Activated CD8-positive, alpha-beta memory T cell treated with anti-CD3 and anti-CD28 coated beads, Interleukin-2, amount 50 U/mL, for 24 hours (primary cell): Measurements from ENCODE around the gene GLO1.
"Not testable (repeated sequence)": the region's sequence is repeated elsewhere in the genome, so short reads cannot be mapped to it uniquely, and the experiment has no call there.

Experiments
- DNase-seq: peaks from one replicate; pipeline ENCODE4 v3.0.0-alpha.2; 2020; ENCODE audit errors: extremely low read depth

Gene GLO1

DNA sequence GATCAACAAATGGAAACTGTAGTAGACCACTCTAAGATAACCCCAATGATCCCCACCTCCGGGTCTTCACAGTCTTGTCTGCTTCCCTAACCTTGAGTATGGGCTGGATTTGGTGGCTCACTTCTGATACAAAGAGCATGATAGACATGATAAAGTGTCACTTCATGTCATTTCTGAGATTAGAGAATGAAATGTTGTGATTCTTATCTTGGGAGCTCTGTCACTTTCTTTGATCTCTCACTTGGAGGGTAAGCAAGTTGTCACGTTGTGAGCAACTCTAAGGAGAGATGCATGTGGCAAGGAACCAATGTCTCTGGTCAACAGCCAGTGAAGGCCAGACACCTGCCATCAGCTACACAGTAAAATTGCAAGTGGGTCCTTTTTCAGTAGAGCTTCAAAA lies 3.0 kb upstream of the GLO1 start:
- DNase-seq = no peak

DNA sequence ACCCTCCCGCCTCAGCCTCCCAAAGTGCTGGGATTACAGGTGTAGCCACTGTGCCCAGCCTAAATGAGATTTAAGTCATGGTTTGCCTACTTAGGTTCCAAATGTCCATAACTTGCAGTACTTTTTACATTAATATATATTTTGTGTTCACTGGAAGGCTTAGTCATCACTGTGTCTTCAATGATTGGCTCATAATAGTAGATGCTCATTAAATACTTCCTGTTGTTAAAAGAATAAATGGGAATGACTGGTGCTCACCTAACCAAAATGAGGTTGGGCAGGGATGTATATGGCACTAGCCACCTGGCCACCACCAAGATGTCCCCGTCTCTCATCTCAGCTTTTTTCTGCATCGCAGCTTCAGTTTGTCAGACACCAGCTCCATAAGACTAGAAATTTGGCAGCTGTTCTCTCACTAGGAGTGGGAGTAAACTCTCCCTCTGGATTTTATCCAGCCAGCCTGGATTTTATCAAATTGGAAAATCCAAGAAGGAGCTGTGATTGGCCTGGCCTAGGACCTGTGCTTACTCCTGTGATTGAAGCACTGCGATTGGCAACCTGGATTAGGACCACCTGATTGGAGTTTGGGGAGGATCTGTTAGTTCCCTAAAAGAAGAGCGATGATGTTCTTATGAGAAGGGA lies 1.1 kb upstream of the GLO1 start:
- DNase-seq = no peak

DNA sequence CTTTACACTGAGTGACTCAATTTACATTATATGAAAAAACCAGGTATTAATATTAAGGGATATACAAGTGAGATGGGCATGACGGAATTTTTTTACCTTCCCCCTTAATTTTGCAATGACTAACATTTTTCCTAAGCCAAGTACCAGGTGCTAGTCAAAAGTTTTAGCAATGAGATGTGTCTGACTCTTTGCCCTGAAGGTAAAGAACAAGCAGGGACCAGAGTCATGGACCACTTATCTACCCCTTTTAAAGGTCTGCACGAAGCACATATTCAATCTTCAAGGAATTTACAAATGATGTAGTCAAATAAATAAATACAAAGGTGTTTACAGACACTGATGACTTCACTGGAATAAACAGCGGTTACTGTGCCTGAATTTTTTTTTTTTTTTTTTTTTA lies 1.4 kb downstream of the GLO1 start:
- no peak for DNase-seq

DNA sequence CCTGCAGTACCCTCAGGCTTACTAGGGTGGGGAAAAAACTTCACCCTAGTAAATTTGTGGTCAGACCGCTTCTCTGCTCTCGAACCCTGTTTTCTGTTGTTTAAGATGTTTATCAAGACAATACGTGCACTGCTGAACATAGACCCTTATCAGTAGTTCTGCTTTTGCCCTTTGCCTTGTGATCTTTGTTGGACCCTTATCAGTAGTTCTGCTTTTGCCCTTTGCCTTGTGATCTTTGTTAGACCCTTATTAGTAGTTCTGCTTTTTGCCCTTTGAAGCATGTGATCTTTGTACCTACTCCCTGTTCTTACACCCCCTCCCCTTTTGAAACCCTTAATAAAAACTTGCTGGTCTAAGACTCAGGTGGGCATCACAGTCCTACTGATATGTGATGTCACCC lies 3.2 kb downstream of the GLO1 start:
- DNase-seq = not testable (repeated sequence)

DNA sequence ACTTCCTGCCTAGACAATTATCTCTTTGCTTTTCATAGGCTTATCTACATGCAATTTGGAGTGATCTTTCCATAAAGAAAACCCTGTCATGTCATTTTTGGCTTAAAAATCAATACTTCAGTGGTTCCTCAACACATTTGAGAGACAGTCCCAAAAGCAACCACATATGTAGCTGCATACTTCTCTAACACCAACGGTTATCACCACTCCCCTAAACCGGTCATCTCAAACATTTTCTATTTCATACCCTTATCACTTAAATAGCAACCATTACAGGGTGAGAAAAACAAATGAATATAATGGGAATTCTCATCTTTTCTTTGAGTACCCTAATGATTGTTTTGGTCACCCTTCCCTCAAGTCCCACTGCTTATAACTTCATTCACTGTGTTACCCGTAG lies 5.1 kb downstream of the GLO1 start:
- DNase-seq = no peak

DNA sequence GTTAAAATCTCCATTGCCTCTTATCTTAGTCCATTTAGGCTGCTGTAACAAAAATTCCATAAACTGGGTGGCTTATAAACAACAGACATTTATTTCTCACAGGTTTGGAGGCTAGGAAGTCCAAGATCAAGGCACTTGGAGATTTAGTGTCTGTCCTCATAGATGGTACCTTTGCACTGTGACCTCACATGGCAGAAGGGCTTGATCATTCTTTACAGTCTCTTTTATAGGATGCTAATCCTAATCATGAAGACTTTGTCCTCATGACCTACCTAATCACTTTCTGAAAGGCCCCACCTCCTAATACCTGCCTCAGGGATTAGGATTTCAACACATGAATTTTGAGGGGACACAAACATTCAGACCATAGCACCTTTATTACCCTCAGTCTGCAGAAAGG lies 6.6 kb downstream of the GLO1 start:
- DNase-seq = no peak

DNA sequence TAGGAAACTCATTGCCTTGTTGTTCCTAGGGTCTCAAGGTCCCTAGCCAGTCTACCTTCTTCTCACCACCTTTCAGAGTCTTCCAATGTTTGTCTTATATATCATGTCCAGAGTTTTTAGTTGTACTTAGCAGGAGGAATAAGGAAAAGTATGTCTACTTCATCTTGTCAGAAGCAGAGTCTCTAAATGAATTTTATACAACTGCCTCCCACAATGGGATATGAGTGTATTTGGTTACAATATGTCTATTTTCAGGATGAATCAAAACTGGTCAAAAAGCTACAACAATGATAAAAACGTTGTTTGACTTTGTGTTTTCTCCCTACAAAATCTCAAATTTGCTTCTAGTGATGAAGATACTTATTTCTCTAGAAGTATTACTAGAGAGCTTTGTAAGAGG lies 7.0 kb downstream of the GLO1 start:
- no peak for DNase-seq

DNA sequence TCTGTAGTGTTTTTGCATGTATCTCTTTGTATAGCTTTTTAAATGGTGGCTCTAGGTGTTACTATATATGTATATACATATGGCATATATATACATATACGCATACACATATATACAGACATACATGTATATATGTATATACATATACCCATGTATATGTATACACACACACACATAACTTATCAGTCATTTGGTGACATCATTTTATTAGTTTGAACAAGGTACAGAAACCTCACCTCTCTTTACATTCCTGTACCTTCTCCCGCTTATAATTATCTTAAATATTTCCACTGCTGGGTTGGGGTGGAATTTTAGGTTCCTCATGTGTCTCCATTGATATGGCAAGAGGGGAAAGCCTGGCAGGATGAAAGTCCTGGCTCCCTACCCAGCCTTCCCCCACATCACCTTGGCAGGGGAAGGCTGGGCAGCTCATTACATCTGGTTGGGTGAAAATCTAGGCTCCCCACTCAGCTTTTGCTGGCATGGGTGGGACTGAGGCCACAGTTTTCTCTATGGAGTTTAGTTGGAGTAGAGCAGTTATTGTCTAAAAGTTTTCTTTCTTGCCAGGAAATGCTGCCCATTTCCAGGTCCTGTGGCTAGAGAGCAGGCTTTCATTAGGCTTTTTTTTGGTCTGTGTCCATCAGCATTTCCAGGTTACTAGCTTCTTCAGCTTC lies 7.6 kb downstream of the GLO1 start:
- no peak for DNase-seq

DNA sequence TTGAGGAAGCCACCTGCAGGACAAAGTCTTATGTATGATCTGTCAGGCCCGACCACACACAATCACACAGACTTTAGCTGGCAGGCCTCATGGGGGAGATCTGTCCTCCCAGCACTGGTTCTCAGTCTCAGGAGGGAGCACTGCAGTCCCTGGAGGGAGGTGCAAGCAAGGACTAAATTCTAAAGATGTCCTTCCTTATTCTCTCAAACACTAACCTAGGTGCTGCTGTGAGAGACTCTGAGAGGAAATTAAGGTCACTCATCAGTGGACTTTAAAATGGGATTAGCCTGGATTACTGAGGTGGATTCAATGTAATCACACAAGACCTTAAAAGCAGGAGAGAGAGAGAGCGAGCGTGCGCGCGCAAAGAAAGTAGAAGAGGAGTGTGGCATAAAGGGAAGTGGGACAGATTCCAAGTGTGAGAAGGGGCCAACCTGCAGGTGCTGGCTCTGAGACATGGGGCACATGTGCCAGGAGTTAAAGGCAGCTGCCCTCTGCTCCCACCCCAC lies 14.3 kb downstream of the GLO1 start:
- no peak for DNase-seq

DNA sequence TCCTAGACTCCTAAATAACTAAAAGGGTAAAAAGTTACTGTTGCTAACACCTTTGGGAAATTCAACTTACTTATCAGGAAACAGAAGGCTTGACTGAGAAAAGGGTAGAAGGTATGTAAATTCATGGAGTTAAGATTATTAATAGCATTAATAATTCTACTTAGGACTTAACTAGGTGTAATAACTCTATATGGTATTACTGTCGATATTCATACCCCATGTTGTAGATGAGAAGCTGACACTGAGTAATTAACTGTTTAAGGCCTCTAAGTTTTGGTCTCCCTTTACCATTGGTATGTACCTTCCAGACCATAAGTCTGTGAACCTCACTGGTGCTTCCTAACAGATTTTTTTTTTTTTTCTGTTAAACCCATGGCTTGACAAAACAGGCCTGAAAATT lies 15.4 kb downstream of the GLO1 start:
- DNase-seq = no peak

DNA sequence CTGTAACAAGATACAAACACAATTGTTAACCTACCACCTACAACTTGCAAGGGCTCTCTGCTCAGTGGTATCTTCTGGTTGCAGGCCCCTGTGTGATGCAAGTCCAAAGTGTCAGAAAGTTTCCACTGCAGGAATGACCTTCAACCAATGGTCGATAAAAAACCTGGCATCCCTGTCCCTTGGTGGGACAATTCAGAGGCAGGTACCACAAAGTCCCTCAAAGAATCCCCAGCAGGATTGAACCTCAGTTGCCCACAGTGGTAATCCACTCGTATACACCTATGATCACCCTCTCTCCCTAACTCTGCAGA lies 15.9 kb downstream of the GLO1 start:
- no peak for DNase-seq

DNA sequence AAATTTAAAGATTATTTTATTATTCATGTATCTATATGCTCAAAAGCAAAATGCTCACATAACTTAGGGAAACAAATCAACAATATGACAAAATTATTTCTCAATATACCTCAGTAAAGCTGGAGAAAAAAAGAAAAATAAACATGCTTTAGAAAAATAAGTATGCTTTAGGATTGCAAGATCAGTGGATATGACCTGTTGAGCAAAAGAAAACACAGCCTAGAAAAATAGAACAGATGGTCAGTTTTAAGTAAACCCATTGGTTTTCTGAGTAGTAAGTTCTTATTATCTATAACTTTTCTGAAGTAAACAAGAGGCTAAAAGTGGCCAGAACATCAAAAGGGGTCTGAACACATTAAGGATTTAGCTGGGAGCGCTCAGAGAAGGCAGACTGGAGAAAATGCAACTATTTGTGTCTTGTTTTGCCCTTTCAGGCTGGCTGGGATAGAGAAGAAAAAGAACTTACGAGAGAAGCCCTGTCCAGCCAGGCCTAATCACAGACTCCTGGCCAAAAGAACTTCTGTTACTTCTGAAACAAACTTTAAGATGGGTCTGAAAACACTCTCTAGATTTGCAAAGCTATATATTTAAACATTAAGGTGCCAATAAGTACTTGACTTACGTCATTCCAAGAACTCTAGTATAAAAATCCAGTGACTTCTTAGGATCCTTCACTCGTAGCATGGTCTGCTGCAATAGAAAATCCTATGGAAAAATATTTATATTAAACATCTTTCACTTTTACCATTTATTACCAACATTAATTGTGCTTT lies 16.5 kb downstream of the GLO1 start:
- DNase-seq = no peak

DNA sequence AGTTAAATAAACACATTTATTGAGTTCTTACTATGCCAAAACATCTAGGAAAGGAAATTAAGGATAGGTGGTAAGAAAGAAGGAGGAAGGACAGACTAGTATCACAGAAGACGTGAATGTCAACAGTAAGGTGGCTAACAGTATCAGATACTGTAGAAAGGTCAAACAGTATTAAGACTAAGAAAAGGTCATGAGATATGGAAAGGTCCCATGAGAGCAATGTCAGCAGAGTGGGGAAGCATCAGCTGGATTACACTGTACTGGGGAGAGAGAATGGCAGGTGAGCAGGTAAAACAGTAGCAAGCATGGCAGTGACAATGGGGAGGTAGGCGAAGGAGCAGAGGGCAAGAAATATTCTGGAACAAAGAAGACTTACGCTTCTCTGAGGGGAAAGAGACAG lies 18.0 kb downstream of the GLO1 start:
- no peak for DNase-seq

DNA sequence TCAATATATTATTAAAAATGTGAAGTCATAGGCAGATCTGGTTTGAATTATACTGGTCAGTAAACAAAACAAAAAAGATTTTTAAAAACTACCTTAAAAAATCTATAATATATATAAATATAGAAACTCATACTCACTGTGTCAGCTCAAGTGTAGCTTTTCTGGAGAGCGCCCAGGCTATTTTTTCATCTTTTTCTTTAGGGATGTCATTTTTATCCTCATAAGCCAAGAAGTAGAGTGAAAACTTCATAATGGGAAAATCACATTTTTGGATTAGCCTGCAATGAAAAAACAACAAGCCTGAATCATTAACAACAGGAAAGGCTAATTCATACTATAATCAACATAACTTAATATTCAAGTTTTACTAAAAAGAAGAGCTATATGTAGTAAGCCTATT lies 18.7 kb downstream of the GLO1 start:
- DNase-seq = no peak

DNA sequence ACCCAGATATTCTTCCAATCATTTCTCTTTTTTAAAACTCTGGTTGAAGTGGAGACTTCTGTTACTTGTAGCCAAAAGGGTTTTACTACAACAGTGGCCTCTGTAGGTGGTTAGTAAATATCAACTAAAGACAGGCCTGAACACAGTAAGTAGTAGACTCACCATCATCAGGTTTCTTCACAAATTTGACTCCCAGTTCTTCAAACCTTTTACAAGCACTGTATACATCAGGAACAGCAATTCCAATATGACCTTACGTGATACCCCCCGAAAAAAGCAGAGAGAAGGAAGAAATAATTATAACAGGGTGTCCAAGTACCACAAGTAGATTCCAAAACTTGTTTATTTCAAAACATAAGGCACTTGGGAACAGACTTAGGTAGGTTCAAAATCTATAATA lies 21.1 kb downstream of the GLO1 start:
- no peak for DNase-seq

DNA sequence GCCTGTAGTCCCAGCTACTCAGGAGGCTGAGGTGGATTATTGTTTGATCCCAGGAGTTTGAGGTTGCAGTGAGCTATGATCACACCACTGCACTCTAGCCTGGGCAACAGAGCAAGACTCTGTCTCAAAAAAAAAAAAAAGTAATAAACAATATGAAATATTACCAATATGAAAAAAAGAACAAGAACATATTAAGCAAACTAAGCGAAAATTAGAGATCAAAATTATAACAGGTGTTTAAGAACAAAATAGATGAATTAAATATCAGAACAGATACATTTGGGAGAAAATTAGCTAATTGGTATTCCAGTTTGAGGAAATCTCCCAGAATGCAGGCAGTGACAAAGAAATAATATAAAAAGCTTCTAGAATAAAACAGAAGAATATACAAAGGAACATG lies 23.3 kb downstream of the GLO1 start:
- no peak for DNase-seq

DNA sequence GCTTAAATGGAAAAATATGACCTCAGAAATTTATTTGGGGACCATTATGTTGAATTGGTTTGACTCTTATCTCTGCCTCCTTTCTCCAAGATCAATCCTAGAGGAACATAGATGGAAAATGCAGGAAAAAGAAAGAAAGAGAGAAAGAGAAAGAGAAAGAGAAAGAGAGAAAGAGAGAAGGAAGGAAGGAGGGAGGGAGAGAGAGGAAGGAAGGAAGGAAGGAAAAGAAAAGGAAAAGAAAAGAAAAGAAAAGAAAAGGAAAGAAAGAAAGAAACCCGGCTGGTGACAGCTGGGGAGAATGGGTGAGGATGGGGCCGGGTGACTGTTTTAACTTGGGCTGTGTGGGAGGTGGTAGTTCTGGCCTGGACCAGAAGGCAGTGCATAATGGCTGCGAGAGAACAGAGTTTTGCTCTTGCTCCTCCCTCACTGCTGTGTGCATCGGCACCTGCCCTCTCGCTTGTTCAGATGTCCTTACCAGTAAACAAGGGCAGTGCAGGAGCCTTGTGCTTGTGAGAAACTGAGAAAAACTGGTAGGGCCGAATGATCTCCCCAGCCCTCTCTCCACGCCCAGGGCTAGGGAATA lies 24.7 kb downstream of the GLO1 start:
- DNase-seq = no peak

DNA sequence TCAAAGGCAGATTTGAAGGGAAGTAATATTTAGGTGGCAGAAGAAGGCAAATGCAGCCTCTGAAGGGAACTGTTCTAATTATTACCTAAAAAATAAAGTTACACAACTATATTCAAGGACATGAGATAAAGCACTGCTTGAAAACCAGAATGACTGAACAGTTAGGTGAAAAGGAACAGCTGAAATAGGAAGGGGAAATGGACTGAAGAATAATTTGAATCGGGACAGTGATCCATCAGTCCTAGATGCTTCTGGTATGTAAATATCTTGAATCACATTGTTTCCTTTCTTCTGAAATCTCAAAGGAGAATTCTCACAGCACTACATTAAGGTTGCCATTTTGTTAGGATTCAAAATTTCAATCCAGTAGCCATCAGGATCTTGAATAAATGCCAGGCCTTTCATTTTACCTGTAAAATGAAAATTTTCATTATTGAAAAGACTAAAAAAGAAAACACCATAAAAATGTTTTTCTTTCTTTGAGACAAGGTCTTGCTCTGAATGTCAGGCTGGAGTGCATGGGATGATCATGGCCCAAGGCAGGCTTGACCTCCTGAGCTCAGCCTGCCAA lies 25.9 kb downstream of the GLO1 start:
- no peak for DNase-seq

DNA sequence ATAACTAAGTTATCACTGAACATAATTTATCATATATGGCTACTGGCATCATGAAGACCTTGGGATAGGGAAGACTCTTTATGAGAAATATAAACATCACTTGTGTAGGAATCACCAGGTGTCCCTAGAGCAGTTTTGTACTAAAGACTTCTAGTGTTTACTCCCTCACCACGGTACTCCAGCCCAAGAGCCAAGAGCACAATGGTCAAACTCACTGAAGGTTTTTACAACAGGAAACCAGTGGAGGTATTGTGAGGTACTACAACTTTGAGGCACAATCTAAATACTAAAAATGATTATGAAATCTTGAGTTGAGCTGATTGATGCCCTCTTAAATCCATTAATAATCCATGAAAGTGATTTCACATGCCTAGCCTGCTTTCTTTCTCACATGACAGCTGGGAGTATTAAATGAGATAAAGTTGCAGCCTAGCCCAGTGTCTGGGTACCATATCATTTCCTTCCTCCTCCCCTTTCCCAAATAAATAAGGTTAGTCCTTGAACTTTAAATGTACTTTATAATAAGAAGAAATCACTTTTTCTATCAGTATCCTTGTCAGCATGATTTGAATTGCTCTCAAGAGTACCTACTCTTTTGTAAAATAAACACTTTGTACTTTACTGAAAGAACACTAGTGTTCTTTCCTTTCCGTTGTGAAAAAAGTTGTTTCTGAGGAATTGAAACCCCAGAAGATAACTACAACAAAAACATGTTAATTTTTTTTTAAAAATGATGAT lies 26.5 kb downstream of the GLO1 start:
- no peak for DNase-seq

DNA sequence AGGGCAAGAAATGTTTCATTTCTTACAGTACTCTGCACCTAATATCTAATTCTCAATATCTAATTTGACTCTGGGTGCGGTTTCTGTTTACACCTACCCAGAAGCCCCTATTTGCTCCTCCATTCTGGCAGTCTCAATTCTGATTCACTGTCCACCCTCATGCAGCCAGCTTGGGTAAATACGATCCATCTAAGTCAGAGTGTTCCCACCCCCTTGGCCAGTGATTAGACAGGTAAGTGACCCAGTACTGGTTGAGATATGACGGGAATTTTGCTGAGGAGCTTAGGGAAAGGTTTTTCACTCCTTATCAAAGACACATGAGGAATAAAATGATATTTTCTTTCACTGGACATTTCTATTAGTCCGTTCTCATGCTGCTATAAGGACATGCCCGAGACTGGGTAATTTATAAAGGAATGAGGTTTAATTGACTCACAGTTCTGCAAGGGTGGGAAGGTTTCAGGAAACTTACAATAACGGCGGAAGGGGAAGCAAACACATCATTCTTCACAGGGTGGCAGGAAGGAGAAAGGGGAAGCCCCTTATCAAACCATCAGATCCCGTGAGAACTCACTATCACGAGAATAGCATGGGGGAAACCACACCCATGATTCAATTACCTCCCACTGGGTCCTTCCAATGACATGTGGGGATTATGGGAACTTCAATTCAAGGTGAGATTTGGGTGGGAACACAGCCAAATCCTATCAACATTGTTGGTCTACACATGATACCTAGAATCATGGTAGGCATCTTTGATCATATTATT lies 29.4 kb downstream of the GLO1 start:
- no peak for DNase-seq

DNA sequence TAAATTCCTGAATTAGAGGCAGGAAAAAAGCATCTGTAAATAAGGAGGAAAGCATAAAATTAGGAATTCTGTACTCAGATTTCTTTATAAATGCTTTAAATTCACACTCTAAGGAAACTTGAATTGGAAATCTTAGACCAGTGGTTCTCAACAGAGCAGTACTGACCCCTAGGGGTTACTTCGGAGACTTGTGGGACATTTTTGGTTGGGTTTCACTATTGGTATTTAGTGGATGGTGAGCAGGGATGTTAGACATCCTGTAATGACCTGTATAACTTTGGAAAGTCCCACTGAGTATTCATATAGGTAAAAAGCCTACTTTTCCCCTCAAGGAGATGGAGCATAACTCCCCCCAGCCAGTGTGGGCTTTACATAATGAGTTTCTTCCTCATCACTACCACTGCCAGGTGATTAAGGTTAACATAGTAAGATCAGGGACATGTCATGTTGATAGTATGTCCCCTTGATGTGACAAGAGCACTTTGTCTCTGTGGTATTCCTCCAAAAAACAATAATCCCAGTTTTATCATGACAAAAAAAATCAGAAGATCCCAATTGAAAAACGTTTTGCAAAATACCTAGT lies 31.0 kb downstream of the GLO1 start:
- DNase-seq = no peak
